Ovary (tissue), 3 donors: ENCODE data around the gene ATP6V1F.

Experiments used
- CTCF ChIP-seq, 3 donors: fragments of 450-650 bp in 2 of 3; fragments of 200-600 bp in 1 of 3; IDR thresholded peaks; one replicate each; pipeline versions ENCODE4 v1.5.1 to v1.8.0; 2016 to 2022; ENCODE audit warnings: antibody characterized with exemption in 3 of 3, mild to moderate bottlenecking in 1 of 3
- EP300 ChIP-seq: sonication (generic); formaldehyde crosslinking; IDR thresholded peaks from one replicate; pipeline ENCODE4 v1.6.1; 2017; ENCODE audit warnings: antibody characterized with exemption
- POLR2A ChIP-seq: fragments of 450-650 bp; IDR thresholded peaks from one replicate; pipeline ENCODE4 v1.6.1; 2017; ENCODE audit warnings: antibody characterized with exemption, mild to moderate bottlenecking, moderate library complexity
- donor health status: DM: no; HTN: no; CAD: no.

DNA sequence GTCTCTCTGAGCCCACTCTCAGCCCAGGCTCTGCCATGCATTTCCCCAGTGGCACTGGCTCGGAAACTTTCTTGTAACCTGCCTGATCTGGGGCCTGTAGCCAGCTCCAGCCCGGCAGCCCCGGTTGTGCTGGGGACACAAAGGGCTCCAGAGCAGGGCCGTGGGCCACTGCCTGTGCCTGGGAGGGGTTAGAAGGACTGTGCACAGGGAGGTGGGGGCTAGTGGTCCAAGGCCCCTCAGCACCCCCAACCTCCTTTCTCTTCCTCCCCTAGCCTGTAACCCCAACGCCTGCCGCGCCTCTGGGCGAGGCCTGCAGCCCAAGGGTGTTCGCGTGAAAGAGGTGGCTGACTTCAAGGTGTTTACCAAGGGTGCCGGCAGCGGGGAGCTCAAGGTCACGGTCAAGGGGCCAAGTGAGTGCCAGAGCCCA, 22.9 kb upstream of the ATP6V1F start:
- TF ChIP-seq CTCF (IDR thresholded peaks at IDR 0.05) (no peak), POLR2A (no peak), EP300 (no peak)
